Activated CD8-positive, alpha-beta memory T cell treated with anti-CD3 and anti-CD28 coated beads for 36 hours (primary cell): Measurements from ENCODE around the gene POP7. TPM values are rescaled to one million over a fixed set of nuclear protein-coding genes. Genes with fewer than 3 reads are reported as not detected.
"Not testable (repeated sequence)": the region's sequence is repeated elsewhere in the genome, so short reads cannot be mapped to it uniquely, and the experiment has no call there.

Experiments used
- CTCF ChIA-PET: fragments of 350-600 bp; sonication (Branson Sonifier 250); formaldehyde crosslinking; loops from one replicate; lab custom pipeline; 2021; ENCODE audit warnings: antibody characterized with exemption; lab: Charles Lee
- POLR2A ChIA-PET: fragments of 350-600 bp; sonication (Branson Sonifier 250); formaldehyde crosslinking; loops from one replicate; lab custom pipeline; 2021; ENCODE audit warnings: antibody characterized with exemption; lab: Charles Lee
- total RNA-seq, 2 experiments: library from RNA; stranded (reverse); gene quantifications; one replicate each; pipeline ENCODE4 v1.2.3, GENCODE V29; 2021

The POP7 gene
- total RNA-seq, 2 experiments from 2014 or later: 82.3 to 85.9 TPM

DNA sequence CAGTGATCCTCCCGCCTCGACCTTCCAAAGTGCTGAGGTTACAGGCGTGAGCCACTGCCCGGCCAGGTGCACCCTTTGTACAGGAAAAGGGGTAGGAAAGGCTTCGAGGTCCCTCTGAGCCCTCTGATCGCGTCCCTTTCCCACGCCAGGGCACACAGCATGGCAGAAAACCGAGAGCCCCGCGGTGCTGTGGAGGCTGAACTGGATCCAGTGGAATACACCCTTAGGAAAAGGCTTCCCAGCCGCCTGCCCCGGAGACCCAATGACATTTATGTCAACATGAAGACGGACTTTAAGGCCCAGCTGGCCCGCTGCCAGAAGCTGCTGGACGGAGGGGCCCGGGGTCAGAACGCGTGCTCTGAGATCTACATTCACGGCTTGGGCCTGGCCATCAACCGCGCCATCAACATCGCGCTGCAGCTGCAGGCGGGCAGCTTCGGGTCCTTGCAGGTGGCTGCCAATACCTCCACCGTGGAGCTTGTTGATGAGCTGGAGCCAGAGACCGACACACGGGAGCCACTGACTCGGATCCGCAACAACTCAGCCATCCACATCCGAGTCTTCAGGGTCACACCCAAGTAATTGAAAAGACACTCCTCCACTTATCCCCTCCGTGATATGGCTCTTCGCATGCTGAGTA lies 871 bp downstream of the POP7 start:
- ChIA-PET POLR2A (interaction anchor here (1.6 to 2.4 kb wide), 3 partner anchors 94 to 168 kb away, joined by 6 to 14 read pairs (median 10); partner anchors contain the start of genes FBXO24, LRCH4, MOSPD3 and SRRT), CTCF (interaction anchor here (1.2 to 4.1 kb wide), 4 partner anchors 13 to 146 kb away, joined by 3 to 78 read pairs (median 12); partner anchors contain the start of genes EPO, GIGYF1 and SLC12A9)

DNA sequence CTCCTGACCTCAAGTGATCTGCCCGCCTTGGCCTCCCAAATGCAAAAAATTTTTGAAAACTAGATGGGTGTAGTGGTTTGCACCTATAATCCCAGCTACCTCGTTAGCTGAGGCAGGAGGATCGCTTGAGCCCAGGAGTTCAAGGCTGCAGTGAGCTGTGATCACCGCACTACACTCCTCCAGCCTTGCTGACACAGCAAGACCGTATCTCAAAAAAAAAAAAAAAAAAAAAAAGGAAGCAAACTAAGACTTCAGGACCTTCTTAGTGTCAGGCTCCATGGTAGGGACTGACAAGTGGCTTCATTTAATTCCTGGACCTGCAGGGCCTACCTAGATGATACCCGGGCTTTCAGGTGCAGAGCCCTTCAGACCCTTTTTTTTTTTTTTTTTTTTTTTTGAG lies 2.5 kb downstream of the POP7 start:
- CTCF ChIA-PET: interaction anchor here (0.6 to 1.6 kb wide), 3 partner anchors 9 to 249 kb away, joined by 3 to 5 read pairs (median 4); no protein-coding TSS in a partner anchor
- POLR2A ChIA-PET: interaction anchor here (0.6 to 0.7 kb wide), 2 partner anchors 76 to 89 kb away, joined by 3 to 7 read pairs; no protein-coding TSS in a partner anchor

DNA sequence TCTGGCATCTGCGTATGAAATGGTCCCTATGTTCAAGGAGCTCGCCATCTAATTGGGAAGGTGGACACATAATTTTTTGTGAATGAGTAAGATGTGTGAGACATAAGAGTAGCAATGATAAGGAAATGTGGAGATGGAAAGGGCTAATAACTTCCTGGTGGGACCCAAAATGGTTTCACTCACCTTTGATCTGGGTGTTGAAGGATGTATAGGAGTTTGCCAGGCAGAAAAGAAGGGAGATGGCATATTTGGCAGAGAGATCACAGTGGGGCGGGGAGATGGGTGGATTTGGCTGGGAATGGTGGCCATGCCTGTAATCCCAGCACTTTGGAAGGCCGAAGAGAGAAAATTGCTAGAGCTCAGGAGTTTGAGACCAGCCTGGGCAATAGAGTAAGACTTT lies 4.5 kb downstream of the POP7 start:
- ChIA-PET CTCF (no interaction called here), POLR2A (no interaction called here)

DNA sequence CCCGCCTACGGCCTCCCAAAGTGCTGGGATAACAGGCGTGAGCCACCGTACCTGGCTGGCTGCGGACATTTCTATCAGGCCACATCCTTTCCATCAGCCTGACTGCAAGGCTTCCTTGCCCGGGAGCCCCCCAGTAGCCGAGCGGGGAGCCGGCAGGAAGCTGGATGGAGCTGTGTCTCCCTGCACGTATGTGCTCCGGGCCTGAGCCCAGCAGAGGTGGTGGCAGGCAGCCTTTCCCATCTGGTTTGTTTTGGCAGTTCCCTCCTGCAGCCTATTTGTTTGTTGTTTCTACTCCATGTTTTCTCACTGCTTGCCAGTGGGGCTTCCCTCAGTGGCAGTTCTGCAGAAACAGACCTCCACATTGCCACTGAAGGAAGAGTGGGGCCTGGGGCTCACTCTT lies 5.4 kb downstream of the POP7 start:
- POLR2A ChIA-PET: no interaction called here
- CTCF ChIA-PET: interaction anchor here (1.0 to 1.2 kb wide), 2 partner anchors 14 to 141 kb away, joined by 3 to 4 read pairs; partner anchors contain the start of gene SLC12A9

DNA sequence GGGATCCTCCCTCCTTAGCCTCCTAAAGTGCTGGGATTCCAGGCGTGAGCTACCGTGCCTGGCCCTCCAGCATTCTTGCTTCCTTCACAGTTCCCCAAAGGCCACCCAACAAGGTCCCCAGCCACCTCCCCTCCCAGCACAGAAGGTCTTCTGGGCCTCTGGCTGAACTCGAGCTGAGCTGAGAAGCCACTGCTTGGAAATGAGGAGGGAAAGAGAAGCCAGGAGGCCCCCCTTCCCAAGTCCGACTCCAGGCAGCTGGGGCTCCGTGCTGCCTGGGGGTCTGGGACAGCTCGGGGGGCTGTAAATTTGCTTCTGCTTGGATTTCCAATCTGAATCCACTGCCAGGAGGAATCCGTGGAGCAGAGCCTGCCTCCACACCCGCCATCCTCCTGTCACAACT lies 8.8 kb downstream of the POP7 start:
- CTCF ChIA-PET: interaction anchor here (1.2 to 1.7 kb wide), 3 partner anchors 9 to 36 kb away, joined by 3 to 8 read pairs (median 5); partner anchors contain the start of gene POP7
- POLR2A ChIA-PET: no interaction called here

DNA sequence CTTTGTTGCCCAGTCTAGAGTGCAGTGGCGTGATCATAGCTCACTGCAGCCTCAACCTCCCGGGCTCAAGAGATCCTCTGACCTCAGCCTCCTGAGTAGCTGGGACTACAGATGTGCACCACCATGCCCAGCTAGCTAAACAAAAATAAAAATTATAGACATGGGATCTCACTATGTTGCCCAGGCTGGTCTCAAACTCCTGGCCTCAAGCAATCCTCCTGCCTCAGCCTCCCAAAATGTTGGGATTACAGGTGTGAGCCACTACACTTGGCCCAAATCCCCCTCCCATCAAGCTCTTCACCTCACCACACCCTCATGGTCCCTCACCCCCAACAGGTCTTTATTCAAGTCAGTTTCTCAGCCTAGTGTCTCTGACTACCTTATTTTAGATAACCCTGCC lies 11.2 kb downstream of the POP7 start:
- CTCF ChIA-PET: interaction anchor here (0.8 to 1.4 kb wide), 4 partner anchors 8 to 135 kb away, joined by 3 read pairs; partner anchors contain the start of gene SLC12A9
- POLR2A ChIA-PET: not testable (repeated sequence)

DNA sequence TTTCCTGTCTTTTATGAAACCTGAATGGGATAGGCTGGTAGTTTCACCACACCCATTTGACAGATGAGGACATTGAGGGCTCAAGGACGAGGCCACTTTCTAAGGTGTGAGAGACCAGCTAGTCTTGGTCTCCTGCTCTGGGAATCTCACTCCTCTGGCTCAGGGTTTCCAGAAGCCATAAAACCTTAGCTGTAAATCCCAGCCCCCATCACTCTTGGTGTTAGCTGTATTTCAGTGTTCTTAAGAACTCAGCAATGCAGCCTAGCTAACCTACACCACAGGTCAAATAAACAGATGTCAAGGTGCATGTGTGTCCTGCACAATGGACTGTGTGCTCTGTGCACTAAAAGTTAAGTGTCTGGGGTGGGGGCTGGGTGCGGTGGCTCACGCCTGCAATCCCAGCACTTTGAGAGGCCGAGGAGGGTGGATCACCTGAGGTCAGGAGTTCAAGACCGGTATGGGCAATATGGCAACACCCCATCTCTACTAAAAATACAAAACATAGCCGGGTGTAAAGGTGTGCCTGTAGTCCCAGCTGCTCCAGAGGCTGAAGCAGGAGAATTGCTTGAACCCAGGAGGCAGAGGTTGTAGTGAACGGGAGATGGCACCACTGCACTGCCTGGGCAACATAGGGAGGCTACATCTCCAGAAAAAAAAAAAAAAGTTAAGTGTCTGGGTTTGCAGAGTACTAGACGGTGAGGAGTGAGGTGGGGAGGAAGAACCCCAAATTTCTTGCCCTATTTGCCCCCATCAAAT lies 13.8 kb downstream of the POP7 start:
- CTCF ChIA-PET: interaction anchor here (0.6 to 2.0 kb wide), 2 partner anchors 11 to 14 kb away, joined by 4 to 5 read pairs; partner anchors contain the start of gene POP7
- POLR2A ChIA-PET: interaction anchor here (0.5 kb wide), 1 partner anchor 190 kb away, joined by 6 read pairs; no protein-coding TSS in a partner anchor

DNA sequence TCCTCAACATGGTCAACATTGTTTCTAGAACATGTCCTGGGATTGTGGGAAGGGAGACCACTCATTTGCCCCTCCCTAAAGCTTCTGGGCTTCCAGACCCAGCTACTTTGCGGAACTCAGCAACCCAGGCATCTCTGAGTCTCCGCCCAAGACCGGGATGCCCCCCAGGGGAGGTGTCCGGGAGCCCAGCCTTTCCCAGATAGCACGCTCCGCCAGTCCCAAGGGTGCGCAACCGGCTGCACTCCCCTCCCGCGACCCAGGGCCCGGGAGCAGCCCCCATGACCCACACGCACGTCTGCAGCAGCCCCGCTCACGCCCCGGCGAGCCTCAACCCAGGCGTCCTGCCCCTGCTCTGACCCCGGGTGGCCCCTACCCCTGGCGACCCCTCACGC lies 14.4 kb downstream of the POP7 start, which contains the start of gene EPO:
Gene EPO, plus strand, starts transcription at position 190 of the 392 bp plus-strand sequence. CDS start 513 bp downstream, outside the sequence.
- ChIA-PET CTCF (interaction anchor here (2.0 kb wide), 1 partner anchor 14 kb away, joined by 5 read pairs; the partner anchor contains the start of gene POP7), POLR2A (interaction anchor here (0.5 kb wide), 1 partner anchor 190 kb away, joined by 6 read pairs; no protein-coding TSS in a partner anchor)

DNA sequence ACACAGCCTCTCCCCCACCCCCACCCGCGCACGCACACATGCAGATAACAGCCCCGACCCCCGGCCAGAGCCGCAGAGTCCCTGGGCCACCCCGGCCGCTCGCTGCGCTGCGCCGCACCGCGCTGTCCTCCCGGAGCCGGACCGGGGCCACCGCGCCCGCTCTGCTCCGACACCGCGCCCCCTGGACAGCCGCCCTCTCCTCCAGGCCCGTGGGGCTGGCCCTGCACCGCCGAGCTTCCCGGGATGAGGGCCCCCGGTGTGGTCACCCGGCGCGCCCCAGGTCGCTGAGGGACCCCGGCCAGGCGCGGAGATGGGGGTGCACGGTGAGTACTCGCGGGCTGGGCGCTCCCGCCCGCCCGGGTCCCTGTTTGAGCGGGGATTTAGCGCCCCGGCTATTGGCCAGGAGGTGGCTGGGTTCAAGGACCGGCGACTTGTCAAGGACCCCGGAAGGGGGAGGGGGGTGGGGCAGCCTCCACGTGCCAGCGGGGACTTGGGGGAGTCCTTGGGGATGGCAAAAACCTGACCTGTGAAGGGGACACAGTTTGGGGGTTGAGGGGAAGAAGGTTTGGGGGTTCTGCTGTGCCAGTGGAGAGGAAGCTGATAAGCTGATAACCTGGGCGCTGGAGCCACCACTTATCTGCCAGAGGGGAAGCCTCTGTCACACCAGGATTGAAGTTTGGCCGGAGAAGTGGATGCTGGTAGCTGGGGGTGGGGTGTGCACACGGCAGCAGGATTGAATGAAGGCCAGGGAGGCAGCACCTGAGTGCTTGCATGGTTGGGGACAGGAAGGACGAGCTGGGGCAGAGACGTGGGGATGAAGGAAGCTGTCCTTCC lies 15.0 kb downstream of the POP7 start:
- ChIA-PET CTCF (interaction anchor here (2.0 kb wide), 1 partner anchor 15 kb away, joined by 5 read pairs; the partner anchor contains the start of gene POP7), POLR2A (no interaction called here)

DNA sequence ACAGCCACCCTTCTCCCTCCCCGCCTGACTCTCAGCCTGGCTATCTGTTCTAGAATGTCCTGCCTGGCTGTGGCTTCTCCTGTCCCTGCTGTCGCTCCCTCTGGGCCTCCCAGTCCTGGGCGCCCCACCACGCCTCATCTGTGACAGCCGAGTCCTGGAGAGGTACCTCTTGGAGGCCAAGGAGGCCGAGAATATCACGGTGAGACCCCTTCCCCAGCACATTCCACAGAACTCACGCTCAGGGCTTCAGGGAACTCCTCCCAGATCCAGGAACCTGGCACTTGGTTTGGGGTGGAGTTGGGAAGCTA lies 15.5 kb downstream of the POP7 start:
- CTCF ChIA-PET: no interaction called here
- POLR2A ChIA-PET: no interaction called here

DNA sequence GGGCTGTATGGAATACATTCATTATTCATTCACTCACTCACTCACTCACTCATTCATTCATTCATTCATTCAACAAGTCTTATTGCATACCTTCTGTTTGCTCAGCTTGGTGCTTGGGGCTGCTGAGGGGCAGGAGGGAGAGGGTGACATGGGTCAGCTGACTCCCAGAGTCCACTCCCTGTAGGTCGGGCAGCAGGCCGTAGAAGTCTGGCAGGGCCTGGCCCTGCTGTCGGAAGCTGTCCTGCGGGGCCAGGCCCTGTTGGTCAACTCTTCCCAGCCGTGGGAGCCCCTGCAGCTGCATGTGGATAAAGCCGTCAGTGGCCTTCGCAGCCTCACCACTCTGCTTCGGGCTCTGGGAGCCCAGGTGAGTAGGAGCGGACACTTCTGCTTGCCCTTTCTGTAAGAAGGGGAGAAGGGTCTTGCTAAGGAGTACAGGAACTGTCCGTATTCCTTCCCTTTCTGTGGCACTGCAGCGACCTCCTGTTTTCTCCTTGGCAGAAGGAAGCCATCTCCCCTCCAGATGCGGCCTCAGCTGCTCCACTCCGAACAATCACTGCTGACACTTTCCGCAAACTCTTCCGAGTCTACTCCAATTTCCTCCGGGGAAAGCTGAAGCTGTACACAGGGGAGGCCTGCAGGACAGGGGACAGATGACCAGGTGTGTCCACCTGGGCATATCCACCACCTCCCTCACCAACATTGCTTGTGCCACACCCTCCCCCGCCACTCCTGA lies 16.7 kb downstream of the POP7 start:
- ChIA-PET POLR2A (no interaction called here), CTCF (interaction anchor here (1.8 kb wide), 1 partner anchor 158 kb away, joined by 5 read pairs; no protein-coding TSS in a partner anchor)

DNA sequence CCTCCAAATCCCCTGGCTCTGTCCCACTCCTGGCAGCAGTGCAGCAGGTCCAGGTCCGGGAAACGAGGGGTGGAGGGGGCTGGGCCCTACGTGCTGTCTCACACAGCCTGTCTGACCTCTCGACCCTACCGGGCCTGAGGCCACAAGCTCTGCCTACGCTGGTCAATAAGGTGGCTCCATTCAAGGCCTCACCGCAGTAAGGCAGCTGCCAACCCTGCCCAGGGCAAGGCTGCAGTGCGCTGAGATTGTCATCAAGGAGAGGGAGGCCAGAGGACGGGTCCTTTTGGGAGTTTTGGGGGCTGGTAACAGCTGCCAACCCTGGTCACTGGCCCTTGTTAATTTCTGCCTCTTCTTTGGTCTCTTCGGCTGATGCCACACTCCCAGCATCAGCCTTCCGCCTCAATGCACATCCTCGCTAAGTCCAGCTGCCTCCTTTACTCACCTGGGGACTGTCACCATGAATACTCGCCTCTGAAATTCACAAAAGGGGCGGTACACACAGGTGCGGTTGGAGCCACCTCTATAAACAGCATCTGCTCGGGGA lies 17.9 kb downstream of the POP7 start:
- POLR2A ChIA-PET: no interaction called here
- CTCF ChIA-PET: interaction anchor here (0.9 to 1.8 kb wide), 2 partner anchors 18 to 159 kb away, joined by 3 to 5 read pairs; partner anchors contain the start of gene POP7

DNA sequence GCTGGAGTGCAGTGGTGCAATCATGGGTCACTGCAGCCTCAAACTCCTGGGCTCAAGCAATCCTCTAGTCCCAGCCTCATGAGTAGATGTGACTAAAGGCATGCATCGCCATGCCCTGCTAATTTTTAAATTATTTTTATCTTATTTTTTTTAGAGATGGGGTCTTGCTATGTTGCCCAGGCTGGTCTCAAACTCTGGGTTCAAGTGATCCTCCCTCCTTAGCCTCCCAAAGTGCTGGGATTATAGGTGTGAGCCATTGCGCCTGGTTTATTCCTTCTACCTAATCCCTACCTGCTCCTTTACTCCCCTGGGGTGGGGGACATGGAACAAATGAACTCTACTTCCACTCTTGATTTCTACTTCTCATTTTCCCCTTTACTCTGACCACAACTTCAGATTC lies 18.4 kb downstream of the POP7 start:
- CTCF ChIA-PET: interaction anchor here (0.8 to 2.2 kb wide), 6 partner anchors 10 to 160 kb away, joined by 3 to 19 read pairs (median 4); partner anchors contain the start of genes POP7 and SLC12A9
- POLR2A ChIA-PET: not testable (repeated sequence)

DNA sequence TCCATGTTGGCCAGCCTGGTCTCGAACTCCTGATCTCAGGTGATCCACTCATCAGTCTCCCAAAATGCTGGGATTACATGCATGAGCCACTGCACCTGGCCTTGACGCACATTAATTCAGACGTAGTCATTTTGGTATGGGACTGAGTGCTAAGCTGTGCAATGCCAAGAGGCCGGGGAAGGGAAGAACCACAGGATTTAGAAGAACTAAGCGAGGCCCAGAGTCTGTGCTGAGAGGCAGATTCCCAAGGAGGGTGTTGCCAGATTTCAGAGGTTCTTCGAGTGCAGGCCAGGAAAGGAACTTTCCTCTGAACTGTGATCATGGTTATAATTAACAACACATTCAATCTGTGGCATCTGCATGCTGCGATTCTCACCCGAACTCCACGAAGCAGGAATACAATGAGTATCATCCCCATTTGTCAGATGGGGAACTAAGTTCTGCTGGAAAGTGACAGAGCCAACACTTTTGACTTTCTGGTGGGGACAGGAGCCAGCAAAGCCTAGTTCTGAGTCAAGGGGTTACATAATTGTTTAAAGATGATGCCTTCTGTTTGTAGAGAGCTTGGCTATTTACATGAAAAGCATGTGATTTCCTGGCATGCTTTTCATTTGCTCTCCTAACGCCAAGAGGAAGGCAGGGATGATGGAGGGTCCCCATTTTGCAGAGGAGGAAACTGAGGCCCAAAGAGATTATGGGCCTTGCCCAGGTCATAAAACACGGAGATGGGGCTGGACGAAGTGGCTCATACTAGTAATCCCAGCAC lies 21.3 kb downstream of the POP7 start:
- ChIA-PET CTCF (interaction anchor here (0.5 kb wide), 1 partner anchor 118 kb away, joined by 5 read pairs; no protein-coding TSS in a partner anchor), POLR2A (no interaction called here)

DNA sequence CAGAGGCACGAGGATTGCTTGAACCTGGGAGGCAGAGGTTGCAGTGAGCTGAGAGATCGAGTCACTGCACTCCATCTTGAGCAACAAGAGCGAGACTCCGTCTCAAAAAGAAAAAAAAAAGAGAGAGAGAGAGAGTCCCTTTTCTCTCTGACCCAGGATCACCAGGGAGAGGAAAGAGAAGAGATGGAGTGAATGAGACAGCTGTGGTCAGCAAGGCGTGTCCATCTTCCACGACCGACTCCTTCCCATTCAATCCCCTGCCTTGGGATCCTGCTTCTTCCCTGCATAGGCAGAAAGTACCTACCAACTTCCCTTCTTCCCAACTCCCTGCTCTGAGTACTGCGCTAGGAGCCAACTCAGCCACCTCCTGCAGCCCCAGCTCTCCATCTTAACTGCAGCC lies 22.3 kb downstream of the POP7 start:
- ChIA-PET CTCF (no interaction called here), POLR2A (interaction anchor here (1.0 kb wide), 1 partner anchor 16 kb away, joined by 3 read pairs; no protein-coding TSS in a partner anchor)

DNA sequence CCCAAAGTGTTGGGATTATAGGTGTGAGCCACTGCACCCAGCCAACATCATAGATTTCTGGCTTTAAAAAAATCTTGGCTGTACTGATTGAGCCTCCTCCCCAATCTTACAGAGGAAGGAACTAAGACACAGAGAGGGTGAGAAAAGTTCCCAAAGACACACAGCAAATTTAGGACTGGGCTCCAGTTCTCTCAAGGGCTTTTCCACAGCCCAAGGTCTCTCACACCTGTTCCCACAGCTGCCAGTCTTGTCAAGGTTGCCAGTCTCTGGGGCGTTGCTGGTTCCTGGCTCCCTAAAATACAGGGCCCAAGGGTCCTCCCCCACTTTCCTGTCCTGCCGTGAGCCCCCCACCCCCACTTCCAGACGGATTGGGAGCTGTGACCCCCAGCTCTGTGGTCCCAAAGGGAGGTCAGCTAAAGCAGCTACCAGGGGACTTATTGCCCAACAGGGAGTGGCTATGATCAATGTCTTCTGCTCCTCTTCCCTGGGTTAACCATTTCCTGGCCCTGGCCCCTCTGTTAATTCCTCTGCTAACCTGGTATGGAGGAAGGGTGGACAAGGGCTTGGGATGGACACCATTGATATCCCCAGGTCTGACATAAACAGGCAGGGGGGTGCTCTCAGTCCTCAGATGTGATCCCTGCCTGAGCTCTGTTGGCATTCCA lies 24.3 kb downstream of the POP7 start:
- POLR2A ChIA-PET: no interaction called here
- CTCF ChIA-PET: interaction anchor here (0.7 kb wide), 1 partner anchor 11 kb away, joined by 4 read pairs; no protein-coding TSS in a partner anchor
